Astrocyte of the spinal cord (primary cell): ENCODE data around the gene RPS6KL1.

Experiments used
- DNase-seq: peaks from one replicate; pipeline ENCODE4 v3.0.0; 2011; ENCODE audit warnings: low read depth, low spot score
- H3K4me3 ChIP-seq: 2 replicates; pipeline ENCODE4 v1.5.1; 2011; ENCODE audit warnings: low read depth, mild to moderate bottlenecking, low read length, moderate library complexity
- CTCF ChIP-seq: IDR thresholded peaks from 2 replicates; pipeline ENCODE4 v1.5.1; 2012; ENCODE audit warnings: low read depth, mild to moderate bottlenecking, low read length, inconsistent platforms
- in situ Hi-C: cut with HindIII; loops from 2 replicates; pipeline ENCODE4 v1.10.0; 2017; ENCODE audit warnings: low sequenced_read_pairs

The RPS6KL1 gene

GRCh38 chr14:74881431-74882102 lies 41.5 kb downstream of the RPS6KL1 start, which contains the start of gene DLST:
TSS of gene DLST (plus strand) at chr14:74881916. CDS start at chr14:74881954, 38 bp downstream.
- peak within 1 kb of the TSS; percentile 92 for H3K4me3 ChIP-seq
- TF ChIP-seq CTCF: no peak
- in situ Hi-C loops: no loop called here
- peak; percentile 88 for DNase-seq

- no peak for TF ChIP-seq CTCF
- H3K4me3 ChIP-seq: no peak overlapping the region
- in situ Hi-C loops: no loop called here
- DNase-seq: no peak
Measured at GRCh38 chr14:74879427-74880182, 43.5 kb downstream of the RPS6KL1 start.

- in situ Hi-C loops: no loop called here
- DNase-seq: no peak
- no peak within 1 kb of the TSS for H3K4me3 ChIP-seq
- TF ChIP-seq CTCF: no peak
Measured at GRCh38 chr14:74875941-74876913, 46.8 kb downstream of the RPS6KL1 start, which contains the start of gene PROX2. TSS of gene PROX2 (minus strand) at chr14:74876145. CDS start at chr14:74863834, 12,311 bp downstream.

- no peak for TF ChIP-seq CTCF
- in situ Hi-C loops: no loop called here
- DNase-seq: no peak
- no peak overlapping the region for H3K4me3 ChIP-seq
Measured at GRCh38 chr14:74875204-74875603, 47.9 kb downstream of the RPS6KL1 start.

GRCh38 chr14:74871819-74872218 lies 51.2 kb downstream of the RPS6KL1 start:
- H3K4me3 ChIP-seq: no peak overlapping the region
- in situ Hi-C loops: no loop called here
- TF ChIP-seq CTCF: no peak
- DNase-seq: no peak

- no peak overlapping the region for H3K4me3 ChIP-seq
- no peak for TF ChIP-seq CTCF
- DNase-seq: no peak
- in situ Hi-C loops: no loop called here
Measured at GRCh38 chr14:74868739-74869138, 54.3 kb downstream of the RPS6KL1 start.
